Heart left ventricle (tissue), 13 donors: ENCODE results near the gene HLA-DQA2.

Experiments
- POLR2A ChIP-seq, 2 donors: fragments of 450-650 bp; IDR thresholded peaks; one replicate each; pipeline ENCODE4 v1.6.1; 2017; ENCODE audit warnings: antibody characterized with exemption in 2 of 2, mild to moderate bottlenecking in 2 of 2, moderate library complexity in 2 of 2
- TF ChIP-seq, protein P1 (sequence below), 12 donors: fragments of 200-600 bp; sonication (generic) in 4 of 12; IDR thresholded peaks; one replicate each; pipeline versions ENCODE4 v1.5.0 to v1.8.0; 2018 to 2022; ENCODE audit warnings: antibody characterized with exemption in 12 of 12, mild to moderate bottlenecking in 5 of 12
- donor health status: ischemic (EF 13 %, LVEDD 7.1; RV severe dilation, severe dysfunction).
- donor health status: DM: no; HTN: yes; CAD: no.
- donor health status: DM: no; HTN: no; CAD: no.
- donor health status: ischemic (EF 25% LVEDD 6.9; RV normal size, moderate dysfunction).
- donor health status: ischemic (EF 25% LVEDD 5.7; RV mildly dilated, moderate dysfunction).
- donor health status: ischemic (EF 35%, LVEDD 5.7; RV mildly dilated, moderate dysfunction).
- donor health status: nonischemic (EF 11% LVEDD 7.7; RV severe dilation, severe dysfunction).
- donor health status: DM: yes; HTN: yes; CAD: no.
- donor health status: PGD.
- donor health status: ischemic (EF 29% LVEDD 5.4; RV normal size, mild dysfunction).
- donor health status: nonischemic (EF 23%, LVEDD 6.1; RV moderate dilation, normal function).

DNA sequence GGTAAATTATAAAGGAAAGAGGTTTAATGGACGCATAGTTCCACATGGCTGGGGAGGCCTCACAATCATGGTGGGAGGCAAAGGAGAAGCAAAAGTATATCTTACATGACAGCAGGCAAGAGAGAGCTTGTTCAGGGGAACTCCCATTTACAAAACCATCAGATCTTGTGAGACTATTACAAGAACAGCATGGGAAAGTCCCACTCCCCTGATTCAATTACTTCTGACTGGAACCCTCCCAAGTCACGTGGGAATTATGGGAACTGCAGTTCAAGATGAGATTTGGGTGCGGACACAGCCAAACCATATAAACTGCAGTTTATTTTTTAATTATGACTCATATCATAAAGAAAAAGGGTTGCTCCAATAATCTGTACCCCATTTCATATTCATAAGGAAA, 22.3 kb upstream of the HLA-DQA2 start:
- TF ChIP-seq, protein P1, sequence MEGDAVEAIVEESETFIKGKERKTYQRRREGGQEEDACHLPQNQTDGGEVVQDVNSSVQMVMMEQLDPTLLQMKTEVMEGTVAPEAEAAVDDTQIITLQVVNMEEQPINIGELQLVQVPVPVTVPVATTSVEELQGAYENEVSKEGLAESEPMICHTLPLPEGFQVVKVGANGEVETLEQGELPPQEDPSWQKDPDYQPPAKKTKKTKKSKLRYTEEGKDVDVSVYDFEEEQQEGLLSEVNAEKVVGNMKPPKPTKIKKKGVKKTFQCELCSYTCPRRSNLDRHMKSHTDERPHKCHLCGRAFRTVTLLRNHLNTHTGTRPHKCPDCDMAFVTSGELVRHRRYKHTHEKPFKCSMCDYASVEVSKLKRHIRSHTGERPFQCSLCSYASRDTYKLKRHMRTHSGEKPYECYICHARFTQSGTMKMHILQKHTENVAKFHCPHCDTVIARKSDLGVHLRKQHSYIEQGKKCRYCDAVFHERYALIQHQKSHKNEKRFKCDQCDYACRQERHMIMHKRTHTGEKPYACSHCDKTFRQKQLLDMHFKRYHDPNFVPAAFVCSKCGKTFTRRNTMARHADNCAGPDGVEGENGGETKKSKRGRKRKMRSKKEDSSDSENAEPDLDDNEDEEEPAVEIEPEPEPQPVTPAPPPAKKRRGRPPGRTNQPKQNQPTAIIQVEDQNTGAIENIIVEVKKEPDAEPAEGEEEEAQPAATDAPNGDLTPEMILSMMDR (IDR thresholded peaks at IDR 0.05) = no peak
- no peak for TF ChIP-seq POLR2A (IDR thresholded peaks at IDR 0.05)
